ENCODE results near the gene ARX.

Gene ARX

DNA sequence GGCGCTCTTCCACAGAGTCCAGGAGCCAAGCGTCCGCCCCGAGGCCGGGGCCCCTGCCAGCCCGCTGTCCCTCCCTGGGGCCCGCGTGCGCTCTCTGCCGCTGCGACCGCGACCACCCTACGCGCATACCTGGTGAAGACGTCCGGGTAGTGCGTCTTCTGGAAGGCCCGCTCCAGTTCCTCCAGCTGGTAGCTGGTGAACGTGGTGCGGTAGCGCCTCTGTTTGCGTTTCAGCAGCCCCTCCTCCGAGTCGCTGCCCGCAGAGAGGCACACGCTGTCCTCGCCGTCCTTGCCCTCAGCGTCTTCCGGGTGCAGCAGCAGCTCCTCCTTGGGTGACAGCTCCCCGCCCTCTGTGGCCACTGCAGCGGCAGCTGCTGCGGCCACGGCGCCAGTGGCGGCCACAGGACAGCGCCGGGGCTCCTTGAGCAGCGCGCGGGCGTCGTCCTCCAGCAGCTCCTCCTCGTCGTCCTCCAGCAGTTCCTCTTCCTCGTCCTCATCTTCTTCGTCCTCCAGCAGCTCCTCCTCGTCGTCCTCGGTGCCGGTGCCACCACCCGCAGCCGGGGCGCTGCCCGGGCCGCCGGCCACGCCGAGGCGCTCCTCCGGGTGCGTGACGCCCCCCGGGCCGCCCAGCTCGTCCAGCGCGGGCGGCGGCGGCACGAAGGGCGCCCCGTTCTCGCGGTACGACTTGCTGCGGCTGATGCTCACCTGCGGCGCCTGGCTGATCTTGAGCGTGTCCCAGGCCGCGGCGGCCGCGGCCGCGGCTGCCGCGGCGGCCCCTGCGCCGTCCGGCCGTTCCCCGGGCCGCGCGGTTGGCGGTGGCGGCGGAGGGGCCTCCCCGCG is 2.8 kb downstream of the ARX start:
- Histone ChIP-seq H2AFZ (ENCODE audit: low read length) (no peak overlapping the region), H3K4me1 (ENCODE audit: insufficient read depth, low read length, severe bottlenecking) (no peaks in the 10 kb centered on the region), H3F3A (ENCODE audit: insufficient read depth, low read length) (no peaks in the 10 kb centered on the region), H3K9me3 (ENCODE audit: low read length) (no peaks in the 10 kb centered on the region), H3K27ac (ENCODE audit: low read depth, low read length, poor library complexity, severe bottlenecking) (no peak overlapping the region), H3K9ac (ENCODE audit: low read length) (no peak overlapping the region), H3K9me2 (ENCODE audit: low read depth, low read length) (no peaks in the 10 kb centered on the region), H3K36me3 (ENCODE audit: insufficient read depth, low read length) (no peaks in the 10 kb centered on the region), H3K27me3 (ENCODE audit: insufficient read depth, low read length) (no peaks in the 10 kb centered on the region; the same call in 1 of the 2 replicates), H3K4me2 (ENCODE audit: low read length) (peak overlapping the region; percentile 65), H3K79me2 (ENCODE audit: insufficient read depth, low read length) (no peaks in the 10 kb centered on the region), H3K4me3 (ENCODE audit: low read depth, low read length, poor library complexity, severe bottlenecking) (peak overlapping the region; percentile 55), H4K20me1 (ENCODE audit: insufficient read depth, low read length) (no peaks in the 10 kb centered on the region)
- TF ChIP-seq, protein P1, sequence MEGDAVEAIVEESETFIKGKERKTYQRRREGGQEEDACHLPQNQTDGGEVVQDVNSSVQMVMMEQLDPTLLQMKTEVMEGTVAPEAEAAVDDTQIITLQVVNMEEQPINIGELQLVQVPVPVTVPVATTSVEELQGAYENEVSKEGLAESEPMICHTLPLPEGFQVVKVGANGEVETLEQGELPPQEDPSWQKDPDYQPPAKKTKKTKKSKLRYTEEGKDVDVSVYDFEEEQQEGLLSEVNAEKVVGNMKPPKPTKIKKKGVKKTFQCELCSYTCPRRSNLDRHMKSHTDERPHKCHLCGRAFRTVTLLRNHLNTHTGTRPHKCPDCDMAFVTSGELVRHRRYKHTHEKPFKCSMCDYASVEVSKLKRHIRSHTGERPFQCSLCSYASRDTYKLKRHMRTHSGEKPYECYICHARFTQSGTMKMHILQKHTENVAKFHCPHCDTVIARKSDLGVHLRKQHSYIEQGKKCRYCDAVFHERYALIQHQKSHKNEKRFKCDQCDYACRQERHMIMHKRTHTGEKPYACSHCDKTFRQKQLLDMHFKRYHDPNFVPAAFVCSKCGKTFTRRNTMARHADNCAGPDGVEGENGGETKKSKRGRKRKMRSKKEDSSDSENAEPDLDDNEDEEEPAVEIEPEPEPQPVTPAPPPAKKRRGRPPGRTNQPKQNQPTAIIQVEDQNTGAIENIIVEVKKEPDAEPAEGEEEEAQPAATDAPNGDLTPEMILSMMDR (IDR thresholded peaks at IDR 0.05; ENCODE audit: low read length): no peak
- no peak for TF ChIP-seq EZH2 (IDR thresholded peaks at IDR 0.05; ENCODE audit: borderline replicate concordance, low read length)

DNA sequence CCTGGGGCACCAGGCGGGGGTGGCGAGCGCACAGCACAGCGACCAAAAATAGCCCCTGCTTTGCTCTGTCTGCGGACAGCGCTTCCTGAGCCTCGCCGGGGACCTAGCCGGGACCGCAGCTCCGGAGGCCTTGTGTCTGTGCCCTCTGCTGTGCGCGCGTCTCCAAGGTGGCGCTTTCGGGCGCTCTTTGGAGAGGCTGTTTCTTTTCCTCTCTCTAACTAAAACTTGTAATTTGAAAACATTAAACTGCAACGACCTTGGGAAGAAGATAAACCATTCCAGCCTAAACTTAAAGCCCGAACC is 3.4 kb downstream of the ARX start:
- H2AFZ ChIP-seq (ENCODE audit: low read length): no peak overlapping the region
- H3K9me3 ChIP-seq (ENCODE audit: low read length): no peaks in the 10 kb centered on the region
- H3K4me2 ChIP-seq (ENCODE audit: low read length): peak overlapping the region; percentile 65; the same call in 1 of the 2 replicates
- no peaks in the 10 kb centered on the region for H3K4me1 ChIP-seq (ENCODE audit: insufficient read depth, low read length, severe bottlenecking)
- no peaks in the 10 kb centered on the region for H3K79me2 ChIP-seq (ENCODE audit: insufficient read depth, low read length)
- no peaks in the 10 kb centered on the region for H3K36me3 ChIP-seq (ENCODE audit: insufficient read depth, low read length)
- H3K4me3 ChIP-seq (ENCODE audit: low read depth, low read length, poor library complexity, severe bottlenecking): peak overlapping the region; percentile 55
- H3K27me3 ChIP-seq (ENCODE audit: insufficient read depth, low read length): no peaks in the 10 kb centered on the region; the same call in 1 of the 2 replicates
- H3K27ac ChIP-seq (ENCODE audit: low read depth, low read length, poor library complexity, severe bottlenecking): no peak overlapping the region
- H3K9me2 ChIP-seq (ENCODE audit: low read depth, low read length): no peaks in the 10 kb centered on the region
- no peak for TF ChIP-seq EZH2 (IDR thresholded peaks at IDR 0.05; ENCODE audit: borderline replicate concordance, low read length)
- TF ChIP-seq, protein P1 (IDR thresholded peaks at IDR 0.05; ENCODE audit: low read length): no peak
- no peaks in the 10 kb centered on the region for H3F3A ChIP-seq (ENCODE audit: insufficient read depth, low read length)
- H3K9ac ChIP-seq (ENCODE audit: low read length): no peak overlapping the region
- H4K20me1 ChIP-seq (ENCODE audit: insufficient read depth, low read length): no peaks in the 10 kb centered on the region

DNA sequence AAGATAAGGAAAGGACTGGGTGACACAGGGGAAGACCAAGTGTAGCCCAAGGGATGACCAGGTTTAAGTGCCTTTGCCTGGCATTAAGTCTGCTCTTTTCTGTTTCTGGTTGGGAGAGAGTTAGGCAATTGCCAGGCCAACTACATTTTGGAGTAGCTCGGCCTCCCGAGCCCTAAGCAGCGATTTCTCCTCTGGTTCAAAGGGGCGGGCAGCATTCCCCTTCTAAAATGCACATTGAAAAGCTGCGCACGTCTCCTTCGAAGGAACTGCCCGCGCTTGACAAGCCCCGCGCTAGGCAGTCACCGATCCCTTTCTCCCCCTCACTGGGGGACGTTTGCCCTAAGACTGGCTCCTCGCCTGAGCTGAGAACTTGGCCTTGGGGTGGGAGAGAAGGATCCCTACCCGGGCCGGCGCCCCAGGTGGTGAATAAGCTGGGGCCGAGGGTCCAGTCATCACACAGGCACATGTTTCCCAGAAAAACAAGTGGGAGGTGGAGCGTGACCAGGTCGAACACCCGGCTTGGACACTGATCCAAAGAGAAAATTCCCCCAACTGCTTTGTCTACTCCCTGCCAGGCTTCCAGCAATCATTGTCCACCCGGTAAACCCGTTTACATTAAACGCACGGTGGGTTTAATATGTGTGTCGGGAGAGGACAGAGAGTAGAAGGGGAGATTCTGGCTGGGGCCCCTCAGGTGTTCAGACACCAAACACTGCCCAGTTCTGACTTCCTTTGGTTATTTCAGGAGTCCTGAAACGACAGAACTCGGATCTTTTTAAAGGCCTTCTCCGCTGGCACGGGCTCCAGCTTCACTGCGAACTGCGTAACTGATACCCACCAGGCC is 4.0 kb downstream of the ARX start:
- Histone ChIP-seq H3F3A (ENCODE audit: insufficient read depth, low read length) (no peaks in the 10 kb centered on the region), H4K20me1 (ENCODE audit: insufficient read depth, low read length) (no peaks in the 10 kb centered on the region), H3K27me3 (ENCODE audit: insufficient read depth, low read length) (no peaks in the 10 kb centered on the region; the same call in 1 of the 2 replicates), H3K9me2 (ENCODE audit: low read depth, low read length) (no peaks in the 10 kb centered on the region), H3K79me2 (ENCODE audit: insufficient read depth, low read length) (no peaks in the 10 kb centered on the region), H3K27ac (ENCODE audit: low read depth, low read length, poor library complexity, severe bottlenecking) (no peak overlapping the region), H3K9ac (ENCODE audit: low read length) (no peak overlapping the region), H3K4me2 (ENCODE audit: low read length) (no peak overlapping the region), H3K4me3 (ENCODE audit: low read depth, low read length, poor library complexity, severe bottlenecking) (no peak overlapping the region), H3K4me1 (ENCODE audit: insufficient read depth, low read length, severe bottlenecking) (no peaks in the 10 kb centered on the region), H2AFZ (ENCODE audit: low read length) (no peak overlapping the region), H3K36me3 (ENCODE audit: insufficient read depth, low read length) (no peaks in the 10 kb centered on the region), H3K9me3 (ENCODE audit: low read length) (no peaks in the 10 kb centered on the region)
- TF ChIP-seq EZH2 (IDR thresholded peaks at IDR 0.05; ENCODE audit: borderline replicate concordance, low read length): no peak

Data from OCI-LY1 (cell line).